Loucy (cell line): Measurements from ENCODE around the gene PCNT.
"Not testable (repeated sequence)": the region's sequence is repeated elsewhere in the genome, so short reads cannot be mapped to it uniquely, and the experiment has no call there.

Source experiments
- H2AFZ ChIP-seq: fragments of 200-600 bp; sonication (generic); 2 replicates; pipeline ENCODE4 v1.6.0; 2016; ENCODE audit warnings: antibody characterized with exemption, mild to moderate bottlenecking, low read length, moderate library complexity
- H3F3A ChIP-seq: fragments of 200-600 bp; 2 replicates; pipeline ENCODE4 v1.6.0; 2016; ENCODE audit warnings: antibody characterized with exemption, low read depth, mild to moderate bottlenecking
- H3K27me3 ChIP-seq: fragments of 200-600 bp; sonication (generic); 2 replicates; pipeline ENCODE4 v1.6.1; 2014; ENCODE audit warnings: low read length, mild to moderate bottlenecking; ENCODE audit not compliant: insufficient read depth, poor library complexity, severe bottlenecking
- H3K36me3 ChIP-seq: fragments of 200-600 bp; sonication (generic); 2 replicates; pipeline ENCODE4 v1.6.1; 2016; ENCODE audit warnings: low read length; ENCODE audit not compliant: insufficient read depth
- H3K4me1 ChIP-seq: fragments of 200-600 bp; sonication (generic); 2 replicates; pipeline ENCODE4 v1.5.1; 2014; ENCODE audit warnings: low read length, mild to moderate bottlenecking; ENCODE audit not compliant: insufficient read depth, poor library complexity, severe bottlenecking
- H3K4me2 ChIP-seq: fragments of 200-600 bp; sonication (generic); 2 replicates; pipeline ENCODE4 v1.6.0; 2014; ENCODE audit warnings: antibody characterized with exemption, low read length, low read depth, mild to moderate bottlenecking; ENCODE audit not compliant: poor library complexity, severe bottlenecking
- H3K4me3 ChIP-seq: fragments of 200-600 bp; sonication (generic); 2 replicates; pipeline ENCODE4 v1.5.1; 2014; ENCODE audit warnings: low read length, mild to moderate bottlenecking, mixed read lengths; ENCODE audit not compliant: poor library complexity, severe bottlenecking
- H3K79me2 ChIP-seq: fragments of 200-600 bp; sonication (generic); 2 replicates; pipeline ENCODE4 v1.6.1; 2014; ENCODE audit warnings: low read length; ENCODE audit not compliant: insufficient read depth
- H3K9ac ChIP-seq: fragments of 200-600 bp; sonication (generic); 2 replicates; pipeline ENCODE4 v1.6.0; 2014; ENCODE audit warnings: mild to moderate bottlenecking, low read depth, low read length, moderate library complexity; ENCODE audit not compliant: poor library complexity, severe bottlenecking
- H3K9me2 ChIP-seq: fragments of 200-600 bp; sonication (generic); replicated peaks from 2 replicates; pipeline ENCODE4 v1.6.1; 2016; ENCODE audit warnings: low read depth, low read length, mixed read lengths
- H3K9me3 ChIP-seq: fragments of 200-600 bp; sonication (generic); 2 replicates; pipeline ENCODE4 v1.6.1; 2014; ENCODE audit warnings: mild to moderate bottlenecking, antibody characterized with exemption, low read length, low read depth; ENCODE audit not compliant: insufficient read depth
- H4K20me1 ChIP-seq: fragments of 200-600 bp; sonication (generic); 2 replicates; pipeline ENCODE4 v1.6.0; 2014; ENCODE audit warnings: antibody characterized with exemption, low read length, mild to moderate bottlenecking; ENCODE audit not compliant: insufficient read depth, poor library complexity, severe bottlenecking
- EZH2phosphoT487 ChIP-seq: fragments of 200-600 bp; IDR thresholded peaks from 2 replicates; pipeline ENCODE4 v1.6.1; 2018; ENCODE audit warnings: antibody characterized with exemption, mild to moderate bottlenecking, moderate library complexity, borderline replicate concordance
- TF ChIP-seq, protein P1 (sequence below): fragments of 200-600 bp; sonication (generic); conservative IDR thresholded peaks from 2 replicates; pipeline ENCODE4 v1.5.1; 2014; ENCODE audit warnings: mild to moderate bottlenecking, antibody characterized with exemption, low read length

The PCNT gene

DNA sequence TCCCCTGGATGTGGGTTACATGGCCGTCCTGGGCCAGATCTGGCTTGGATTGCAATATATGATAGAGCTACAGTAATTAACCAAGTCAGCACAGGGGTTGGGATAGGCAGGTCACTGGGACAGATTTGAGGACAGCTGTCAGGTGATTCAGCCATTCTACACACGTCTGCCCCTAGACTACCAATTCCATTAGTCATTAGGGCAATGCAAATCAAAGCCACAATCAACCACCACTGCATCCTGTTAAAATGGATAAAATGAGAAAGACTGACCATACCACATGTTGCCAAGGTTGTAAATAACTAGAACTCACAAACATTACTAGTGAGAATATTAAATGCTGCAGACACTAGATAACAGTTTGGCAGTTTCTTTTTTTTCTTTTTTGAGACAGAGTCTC lies 16.3 kb upstream of the PCNT start:
- Histone ChIP-seq H2AFZ (no peak overlapping the region), H3K4me3 (no peak overlapping the region)

DNA sequence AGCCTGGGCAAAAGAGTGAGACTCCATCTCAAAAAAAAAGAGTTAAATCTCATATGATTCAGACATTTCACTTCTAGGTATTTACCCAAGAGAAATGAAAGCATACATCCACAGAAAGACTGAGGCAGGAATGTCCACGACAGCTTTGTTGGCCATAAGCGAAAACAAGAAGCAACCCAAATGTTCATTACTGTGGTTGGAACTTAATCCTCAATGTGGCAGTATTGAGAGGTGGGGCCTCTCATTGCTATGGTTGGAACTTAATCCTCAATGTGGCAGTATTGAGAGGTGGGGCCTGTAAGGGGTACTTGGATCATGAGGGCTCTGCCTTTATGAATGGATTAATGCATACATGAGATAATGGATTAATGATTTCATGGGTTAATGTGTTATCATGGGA lies 15.5 kb upstream of the PCNT start:
- Histone ChIP-seq H3K4me2 (no peak overlapping the region), H3K4me3 (no peak overlapping the region), H3K9ac (no peak overlapping the region), H2AFZ (no peak overlapping the region), H3K9me3 (no peaks in the 10 kb centered on the region), H3K79me2 (no peaks in the 10 kb centered on the region), H3F3A (no peaks in the 10 kb centered on the region), H3K36me3 (peaks cover 9% of the 10 kb centered on the region; the same call in 1 of the 2 replicates), H4K20me1 (no peaks in the 10 kb centered on the region), H3K9me2 (no peaks in the 10 kb centered on the region), H3K4me1 (peaks cover 4% of the 10 kb centered on the region), H3K27me3 (no peaks in the 10 kb centered on the region)
- no peak for TF ChIP-seq EZH2phosphoT487
- TF ChIP-seq, protein P1, sequence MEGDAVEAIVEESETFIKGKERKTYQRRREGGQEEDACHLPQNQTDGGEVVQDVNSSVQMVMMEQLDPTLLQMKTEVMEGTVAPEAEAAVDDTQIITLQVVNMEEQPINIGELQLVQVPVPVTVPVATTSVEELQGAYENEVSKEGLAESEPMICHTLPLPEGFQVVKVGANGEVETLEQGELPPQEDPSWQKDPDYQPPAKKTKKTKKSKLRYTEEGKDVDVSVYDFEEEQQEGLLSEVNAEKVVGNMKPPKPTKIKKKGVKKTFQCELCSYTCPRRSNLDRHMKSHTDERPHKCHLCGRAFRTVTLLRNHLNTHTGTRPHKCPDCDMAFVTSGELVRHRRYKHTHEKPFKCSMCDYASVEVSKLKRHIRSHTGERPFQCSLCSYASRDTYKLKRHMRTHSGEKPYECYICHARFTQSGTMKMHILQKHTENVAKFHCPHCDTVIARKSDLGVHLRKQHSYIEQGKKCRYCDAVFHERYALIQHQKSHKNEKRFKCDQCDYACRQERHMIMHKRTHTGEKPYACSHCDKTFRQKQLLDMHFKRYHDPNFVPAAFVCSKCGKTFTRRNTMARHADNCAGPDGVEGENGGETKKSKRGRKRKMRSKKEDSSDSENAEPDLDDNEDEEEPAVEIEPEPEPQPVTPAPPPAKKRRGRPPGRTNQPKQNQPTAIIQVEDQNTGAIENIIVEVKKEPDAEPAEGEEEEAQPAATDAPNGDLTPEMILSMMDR, result no peak

More for the DNA sequence above, 16.3 kb upstream of the PCNT start:
- H3K9me2 ChIP-seq, result no peaks in the 10 kb centered on the region
- no peak overlapping the region for H3K9ac ChIP-seq
- no peaks in the 10 kb centered on the region for H3F3A ChIP-seq
- TF ChIP-seq, protein P1, result no peak
- no peak for TF ChIP-seq EZH2phosphoT487
- no peaks in the 10 kb centered on the region for H3K27me3 ChIP-seq
- no peaks in the 10 kb centered on the region for H3K9me3 ChIP-seq
- peaks cover 4% of the 10 kb centered on the region for H3K4me1 ChIP-seq
- H3K4me2 ChIP-seq, result no peak overlapping the region
- no peaks in the 10 kb centered on the region for H3K79me2 ChIP-seq
- peaks cover 9% of the 10 kb centered on the region; the same call in 1 of the 2 replicates for H3K36me3 ChIP-seq
- no peaks in the 10 kb centered on the region for H4K20me1 ChIP-seq

DNA sequence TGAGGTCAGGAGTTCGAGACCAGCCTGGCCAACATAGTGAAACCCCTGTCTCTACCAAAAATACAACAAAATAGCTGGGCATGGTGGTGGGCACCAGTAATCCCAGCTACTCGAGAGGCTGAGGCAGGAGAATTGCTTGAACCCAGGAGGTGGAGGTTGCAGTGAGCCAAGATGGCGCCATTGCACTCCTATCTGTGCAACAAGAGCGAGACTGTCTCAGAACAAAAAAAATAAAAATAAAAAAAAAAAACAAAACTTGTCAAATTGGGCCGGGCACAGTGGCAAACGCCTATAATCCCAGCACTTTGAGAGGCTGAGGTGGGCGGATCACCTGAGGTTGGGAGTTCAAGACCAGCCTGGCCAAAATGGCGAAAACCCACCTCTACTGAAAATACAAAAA lies 13.7 kb upstream of the PCNT start:
- H3K9me2 ChIP-seq, H3K4me2 ChIP-seq, H4K20me1 ChIP-seq, H3K36me3 ChIP-seq, H2AFZ ChIP-seq, H3K9ac ChIP-seq, H3F3A ChIP-seq, H3K27me3 ChIP-seq, H3K79me2 ChIP-seq, H3K9me3 ChIP-seq, H3K4me1 ChIP-seq, H3K4me3 ChIP-seq: not testable (repeated sequence)

DNA sequence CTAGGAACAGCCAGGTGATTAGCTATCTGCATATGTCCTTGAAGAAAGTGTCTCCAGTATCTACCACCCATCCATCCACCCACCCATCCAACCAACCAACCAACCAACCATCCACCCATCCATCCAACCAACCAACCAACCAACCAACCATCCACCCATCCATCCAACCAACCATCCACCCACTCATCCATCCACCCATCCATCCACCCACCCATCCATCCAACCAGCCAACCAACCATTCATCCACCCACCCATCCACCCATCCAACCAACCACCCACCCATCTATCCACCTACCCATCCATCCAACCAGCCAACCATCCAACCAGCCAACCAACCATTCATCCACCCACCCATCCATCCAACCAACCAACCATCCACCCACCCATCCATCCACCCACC lies 12.4 kb upstream of the PCNT start:
- Histone ChIP-seq H3K4me2 (no peak overlapping the region), H3K27me3 (no peaks in the 10 kb centered on the region), H3K4me1 (peaks cover 4% of the 10 kb centered on the region), H3K9ac (no peak overlapping the region), H3F3A (no peaks in the 10 kb centered on the region), H2AFZ (no peak overlapping the region), H3K79me2 (no peaks in the 10 kb centered on the region), H3K9me3 (no peaks in the 10 kb centered on the region), H4K20me1 (no peaks in the 10 kb centered on the region), H3K9me2 (no peaks in the 10 kb centered on the region), H3K4me3 (no peak overlapping the region), H3K36me3 (no peaks in the 10 kb centered on the region; the same call in 1 of the 2 replicates)
- TF ChIP-seq, protein P1, result no peak
- no peak for TF ChIP-seq EZH2phosphoT487
